Karpas-422 (cell line): ENCODE data around the gene MYLK3. TPM values are rescaled to one million over a fixed set of nuclear protein-coding genes. Genes with fewer than 3 reads are reported as not detected.
A peak's percentile ranks its signal among the peaks of the same experiment; 100 is the strongest.

ENCODE experiments used
- DNase-seq: peaks from one replicate; pipeline ENCODE4 v3.0.0-alpha.2; 2015
- H2AFZ ChIP-seq: fragments of 200-600 bp; sonication (generic); 2 replicates; pipeline ENCODE4 v1.6.1; 2014; ENCODE audit warnings: antibody characterized with exemption, low read length, mixed read lengths
- H3K27ac ChIP-seq: fragments of 200-600 bp; sonication (generic); 2 replicates; pipeline ENCODE4 v1.5.1; 2014; ENCODE audit warnings: mild to moderate bottlenecking, low read length, moderate library complexity
- H3K27me3 ChIP-seq: fragments of 200-600 bp; sonication (generic); 2 replicates; pipeline ENCODE4 v1.6.1; 2014; ENCODE audit warnings: low read length, mixed read lengths
- H3K36me3 ChIP-seq: fragments of 200-600 bp; sonication (generic); 2 replicates; pipeline ENCODE4 v1.6.1; 2014; ENCODE audit warnings: low read length, mixed read lengths; ENCODE audit not compliant: insufficient read depth
- H3K4me1 ChIP-seq: fragments of 200-600 bp; sonication (generic); 2 replicates; pipeline ENCODE4 v1.6.1; 2014; ENCODE audit warnings: mild to moderate bottlenecking, low read length, mixed read lengths
- H3K4me2 ChIP-seq: fragments of 200-600 bp; sonication (generic); 2 replicates; pipeline ENCODE4 v1.6.1; 2014; ENCODE audit warnings: low read length, low read depth, mild to moderate bottlenecking; ENCODE audit not compliant: poor library complexity, severe bottlenecking
- H3K4me3 ChIP-seq: fragments of 200-600 bp; sonication (generic); 2 replicates; pipeline ENCODE4 v1.5.1; 2014; ENCODE audit warnings: mild to moderate bottlenecking, antibody characterized with exemption, low read length, mixed read lengths
- H3K79me2 ChIP-seq: fragments of 200-600 bp; sonication (generic); 2 replicates; pipeline ENCODE4 v1.6.1; 2014; ENCODE audit warnings: mild to moderate bottlenecking, low read length, mixed read lengths
- H3K9ac ChIP-seq: fragments of 200-600 bp; sonication (generic); 2 replicates; pipeline ENCODE4 v1.6.0; 2014; ENCODE audit warnings: low read length
- H3K9me2 ChIP-seq: fragments of 200-600 bp; sonication (generic), shearing (Covaris generic); replicated peaks from 2 replicates; pipeline ENCODE4 v1.6.0; 2014; ENCODE audit warnings: mild to moderate bottlenecking, low read length, moderate library complexity; ENCODE audit not compliant: insufficient read depth
- H3K9me3 ChIP-seq: fragments of 300-700, 200-600 bp; sonication (generic); 2 replicates; pipeline ENCODE4 v1.6.1; 2014; ENCODE audit warnings: low read length, mixed read lengths
- H4K20me1 ChIP-seq: fragments of 200-600 bp; sonication (generic); 2 replicates; pipeline ENCODE4 v1.6.1; 2014; ENCODE audit warnings: mild to moderate bottlenecking, antibody characterized with exemption, low read length, low read depth; ENCODE audit not compliant: insufficient read depth
- total RNA-seq: library from RNA; depleted of rRNA; stranded (reverse); fragments of >200 nt; shearing (Covaris generic); gene quantifications from 2 replicates; pipeline ENCODE4 v1.2.3, GENCODE V29; 2014; ENCODE audit warnings: low replicate concordance; rRNA removed

The MYLK3 gene
- 0.72 and 1.3 TPM in 2 replicates for total RNA-seq

DNA sequence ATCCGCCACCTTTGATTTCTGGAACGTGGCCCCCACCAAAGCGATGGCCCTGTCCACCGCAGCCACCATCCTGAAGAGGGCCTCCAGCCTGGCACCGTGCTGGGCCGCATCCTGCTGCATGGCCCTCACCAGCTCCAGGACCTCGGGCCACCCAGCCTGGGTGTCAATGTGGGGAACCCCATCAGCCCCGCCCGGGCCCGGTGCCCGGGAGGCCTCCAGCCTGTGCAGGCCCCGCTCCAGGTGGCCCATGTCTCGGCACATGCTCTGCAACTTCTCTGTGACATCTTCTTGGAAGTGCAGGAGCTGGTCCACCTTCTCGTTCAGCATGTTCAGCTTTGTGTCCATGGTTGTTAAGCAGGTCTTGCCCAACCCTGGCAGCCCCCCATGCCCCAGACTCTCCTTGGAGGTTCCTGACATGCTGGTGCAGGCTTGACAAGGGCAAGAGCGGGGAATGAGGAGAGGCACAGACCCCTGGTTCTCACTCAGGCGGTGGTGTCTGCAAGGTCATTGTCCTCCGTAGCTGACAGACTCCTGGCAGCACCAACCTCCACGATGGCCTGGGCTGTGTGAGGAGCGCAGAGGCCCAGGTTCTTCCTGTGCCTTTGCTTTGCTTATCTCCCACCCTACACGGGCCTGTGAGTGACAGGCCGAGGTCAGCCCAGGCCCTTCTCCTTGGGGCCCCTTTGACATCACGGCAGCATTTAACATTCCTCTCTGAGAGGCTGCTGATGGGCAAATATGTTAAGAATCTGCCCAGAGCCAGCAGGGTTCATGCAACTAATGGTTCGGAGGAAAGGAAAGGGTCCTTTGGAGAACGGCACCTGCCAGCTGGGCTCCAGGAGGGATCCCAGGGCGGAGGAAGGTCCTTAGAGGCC, at the start of gene MYLK3:
MYLK3 (minus strand) TSS at position 568 of the 875 bp plus-strand sequence; CDS start at position 417, 151 bp downstream.
- H3K79me2 ChIP-seq = no peaks in the 10 kb centered on the region

DNA sequence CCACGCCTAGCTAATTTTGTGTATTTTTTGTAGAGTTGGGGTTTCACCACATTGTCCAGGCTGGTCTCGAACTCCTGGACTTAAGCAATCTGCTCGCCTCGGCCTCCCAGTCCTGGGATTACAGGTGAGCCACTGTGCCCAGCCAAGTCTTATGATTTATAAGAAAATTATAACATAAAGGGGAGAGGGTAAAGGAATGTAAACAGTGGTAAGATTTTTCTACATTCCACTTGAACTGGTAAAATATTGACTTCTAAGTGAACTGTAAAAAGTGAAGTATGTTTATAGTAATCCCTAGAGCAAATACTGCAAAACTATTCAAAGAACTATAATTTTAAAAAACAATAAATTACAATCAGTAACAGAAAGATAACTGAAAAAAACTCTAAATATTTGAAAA, 49.4 kb upstream of the MYLK3 start:
- Histone ChIP-seq H3K27ac (0 out of 2 replicates have a peak overlapping the region, but pooled peaks have one; percentile 2), H3K79me2 (peaks cover 56% of the 10 kb centered on the region), H3K4me2 (no peak overlapping the region), H3K9ac (no peak overlapping the region), H3K4me3 (no peak overlapping the region), H4K20me1 (no peaks in the 10 kb centered on the region), H3K9me2 (no peaks in the 10 kb centered on the region), H3K4me1 (peaks cover 43% of the 10 kb centered on the region), H2AFZ (no peak overlapping the region), H3K27me3 (no peaks in the 10 kb centered on the region), H3K9me3 (peaks cover 10% of the 10 kb centered on the region), H3K36me3 (peaks cover 53% of the 10 kb centered on the region)
- DNase-seq = no peak

More for the DNA sequence above, at the start of gene MYLK3:
- Histone ChIP-seq H3K9me3 (no peaks in the 10 kb centered on the region), H3K27ac (0 out of 2 replicates have a peak within 1 kb of the TSS, but pooled peaks have one; percentile 6), H3K27me3 (no peaks in the 10 kb centered on the region), H3K4me3 (peak within 1 kb of the TSS; percentile 7; the same call in 1 of the 2 replicates), H3K4me2 (peak within 1 kb of the TSS; percentile 45), H3K4me1 (peaks cover 30% of the 10 kb centered on the region), H3K9ac (no peak within 1 kb of the TSS; the same call in 1 of the 2 replicates), H3K9me2 (no peaks in the 10 kb centered on the region), H4K20me1 (no peaks in the 10 kb centered on the region), H2AFZ (peak within 1 kb of the TSS; percentile 52; the same call in 1 of the 2 replicates), H3K36me3 (no peaks in the 10 kb centered on the region)
- no peak for DNase-seq

DNA sequence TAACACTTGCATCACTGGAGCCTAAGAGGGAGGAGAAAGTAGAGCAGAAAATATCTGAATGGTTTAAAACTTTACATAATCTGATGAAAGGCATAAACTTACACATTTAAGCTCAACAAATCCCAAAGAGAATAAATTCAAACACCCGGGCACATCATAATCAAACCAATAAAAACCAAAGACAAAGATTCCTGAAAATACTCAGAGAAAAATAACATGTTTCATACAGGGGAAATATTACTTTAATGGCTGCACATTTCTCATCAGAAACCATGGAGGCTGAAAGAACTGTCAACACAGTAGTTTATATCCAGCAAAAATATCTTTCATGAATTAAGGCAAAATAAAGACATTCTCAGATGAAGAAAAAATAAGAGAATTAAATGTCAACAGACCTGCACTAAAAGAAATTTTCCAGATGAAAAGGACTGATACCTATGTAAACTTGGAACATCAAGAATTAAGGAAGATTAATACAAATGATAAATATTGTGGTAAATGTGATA, 48.7 kb upstream of the MYLK3 start:
- Histone ChIP-seq H3K36me3 (peaks cover 46% of the 10 kb centered on the region), H3K27me3 (no peaks in the 10 kb centered on the region), H3K9me3 (peaks cover 10% of the 10 kb centered on the region), H3K79me2 (peaks cover 51% of the 10 kb centered on the region), H2AFZ (no peak overlapping the region), H3K4me1 (peaks cover 43% of the 10 kb centered on the region), H3K27ac (no peak overlapping the region), H4K20me1 (no peaks in the 10 kb centered on the region), H3K9me2 (no peaks in the 10 kb centered on the region), H3K9ac (no peak overlapping the region), H3K4me3 (no peak overlapping the region), H3K4me2 (no peak overlapping the region)
- no peak for DNase-seq

DNA sequence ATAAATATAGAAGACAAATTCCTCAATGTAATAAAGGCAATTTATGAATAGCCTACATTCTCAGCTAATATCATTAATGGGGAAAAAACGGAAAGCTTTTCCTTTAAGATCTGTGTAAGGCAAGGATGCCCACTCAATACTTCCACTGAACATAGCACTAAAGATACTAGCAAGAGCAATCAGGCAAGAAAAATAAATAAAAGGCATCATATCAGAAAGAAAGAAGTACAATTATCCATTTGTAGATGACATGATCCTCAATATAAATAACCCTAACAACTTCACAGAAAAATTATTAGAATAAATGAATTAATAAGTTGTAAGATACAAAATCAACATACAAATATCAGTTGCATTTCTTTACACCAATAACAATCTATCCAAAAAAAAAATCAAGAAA, 45.7 kb upstream of the MYLK3 start:
- H3K9ac ChIP-seq = no peak overlapping the region

DNA sequence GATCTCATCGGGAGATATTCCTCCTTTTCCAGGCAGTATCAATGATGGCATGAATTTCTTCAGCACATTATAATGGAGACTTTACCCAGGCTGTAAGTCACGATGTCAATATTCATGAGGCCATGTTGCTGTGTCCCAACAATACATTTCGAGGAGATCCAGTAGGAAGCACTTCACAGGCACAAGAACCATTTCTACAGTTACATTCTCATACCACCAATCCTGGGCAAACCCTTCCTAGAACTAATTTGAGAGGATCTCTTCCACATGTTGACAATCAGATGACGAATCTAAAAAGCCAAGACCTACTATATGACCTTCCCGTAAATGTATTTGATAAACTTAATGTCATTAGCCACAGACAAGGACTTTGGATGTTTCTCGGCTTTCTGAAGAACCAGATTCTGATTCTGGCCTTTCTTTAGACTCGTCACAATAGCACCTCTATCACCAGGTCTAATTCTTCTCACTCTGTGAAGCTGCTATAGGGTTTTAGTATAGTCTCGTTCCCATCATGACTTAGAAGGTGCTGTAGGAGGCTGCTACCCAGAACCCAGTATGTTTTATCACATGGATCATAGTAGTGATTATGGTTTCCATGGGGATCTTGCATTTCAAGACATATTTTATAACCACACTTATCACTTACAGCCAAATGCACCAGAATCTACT, 42.6 kb upstream of the MYLK3 start:
- peak; percentile 70 for DNase-seq
- peak overlapping the region; percentile 78 for H3K4me3 ChIP-seq
- H3K9me2 ChIP-seq = no peaks in the 10 kb centered on the region
- peaks cover 14% of the 10 kb centered on the region for H3K79me2 ChIP-seq
- no peaks in the 10 kb centered on the region for H4K20me1 ChIP-seq
- peaks cover 14% of the 10 kb centered on the region for H3K36me3 ChIP-seq
- H2AFZ ChIP-seq = no peak overlapping the region
- peak overlapping the region; percentile 89 for H3K27ac ChIP-seq
- peak overlapping the region; percentile 82 for H3K9ac ChIP-seq
- peaks cover 10% of the 10 kb centered on the region for H3K9me3 ChIP-seq
- H3K4me1 ChIP-seq = peaks cover 69% of the 10 kb centered on the region
- peak overlapping the region; percentile 94 for H3K4me2 ChIP-seq
- H3K27me3 ChIP-seq = no peaks in the 10 kb centered on the region

More for the DNA sequence above, 45.7 kb upstream of the MYLK3 start:
- no peak for DNase-seq
- H3K79me2 ChIP-seq = peaks cover 32% of the 10 kb centered on the region
- no peaks in the 10 kb centered on the region for H3K27me3 ChIP-seq
- H3K4me2 ChIP-seq = no peak overlapping the region
- no peaks in the 10 kb centered on the region for H4K20me1 ChIP-seq
- no peak overlapping the region for H3K4me3 ChIP-seq
- H3K9me2 ChIP-seq = no peaks in the 10 kb centered on the region
- peak overlapping the region; percentile 89 for H3K27ac ChIP-seq
- peaks cover 10% of the 10 kb centered on the region for H3K9me3 ChIP-seq
- peaks cover 38% of the 10 kb centered on the region for H3K36me3 ChIP-seq
- H2AFZ ChIP-seq = no peak overlapping the region
- H3K4me1 ChIP-seq = peaks cover 51% of the 10 kb centered on the region

DNA sequence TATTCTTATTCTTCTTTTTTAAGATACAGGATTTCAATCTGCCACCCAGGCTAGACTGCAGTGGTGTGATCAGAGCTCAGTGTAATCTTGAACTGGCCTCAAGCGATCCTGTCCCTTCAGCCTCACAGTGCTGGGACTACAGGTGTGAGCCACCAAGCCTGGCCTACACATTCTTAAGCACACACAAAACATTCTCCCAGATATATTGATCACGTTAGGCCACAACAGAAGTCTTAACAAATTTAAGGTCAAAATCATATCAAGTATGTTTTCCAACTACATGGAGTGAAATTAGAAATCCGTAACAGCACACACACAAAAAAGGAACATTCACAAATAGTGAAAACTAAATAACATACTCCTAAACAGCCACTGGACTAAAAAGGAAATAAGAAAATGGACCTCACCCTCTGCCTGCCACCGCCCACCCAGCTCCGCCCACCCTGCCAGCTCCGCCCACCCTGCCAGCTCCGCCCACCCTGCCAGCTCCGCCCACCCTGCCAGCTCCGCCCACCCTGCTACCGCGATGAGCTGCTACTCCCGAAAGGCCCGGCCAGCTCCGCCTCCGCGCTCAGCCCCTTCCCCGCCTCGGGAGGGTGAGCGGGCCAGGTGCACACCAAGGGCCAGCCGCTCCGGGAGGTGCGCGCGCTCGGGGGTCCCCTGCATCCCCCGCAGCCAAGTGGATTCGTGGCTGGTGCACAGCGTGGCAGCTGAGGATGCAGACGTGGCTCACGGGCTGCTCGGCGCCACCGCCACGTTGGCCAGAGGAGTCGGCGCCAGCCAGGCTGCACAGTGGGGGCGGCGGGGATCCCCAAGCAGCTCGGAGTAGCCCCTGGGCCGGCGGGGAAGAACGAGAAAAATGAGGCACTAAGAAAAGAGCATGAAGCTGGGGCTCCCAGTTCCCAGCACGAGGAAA, 41.6 kb upstream of the MYLK3 start:
- H3K9ac ChIP-seq = peak overlapping the region; percentile 82
- no peaks in the 10 kb centered on the region for H3K9me2 ChIP-seq
- H3K27ac ChIP-seq = peak overlapping the region; percentile 95

DNA sequence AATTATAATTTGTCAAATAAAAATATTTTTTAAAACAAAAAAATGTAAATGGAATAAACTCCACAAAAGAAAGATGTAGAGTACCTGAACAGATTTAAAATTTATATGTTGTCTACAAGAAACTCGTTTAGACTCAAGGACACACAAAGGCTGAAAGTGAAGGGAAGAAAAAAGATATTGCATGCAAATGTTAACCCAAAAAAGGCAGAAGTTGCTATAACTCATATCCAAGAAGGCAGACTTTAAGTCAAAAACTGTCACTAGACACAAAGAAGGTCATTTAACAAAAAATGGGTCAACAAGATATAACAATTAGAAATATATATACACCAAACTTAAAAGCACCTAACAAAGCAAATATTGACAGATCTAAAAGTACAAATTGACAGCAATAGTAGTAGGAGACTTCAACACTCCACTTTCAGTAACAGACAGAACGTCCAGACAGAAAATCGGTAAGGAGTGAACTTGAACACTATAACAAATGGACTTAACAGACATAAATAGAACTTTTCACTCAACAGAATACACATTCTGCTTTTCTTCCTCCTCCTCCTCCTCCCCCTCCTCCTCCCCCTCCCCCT, 40.8 kb upstream of the MYLK3 start:
- H3K9me3 ChIP-seq = no peaks in the 10 kb centered on the region; the same call in 1 of the 2 replicates
- H3K9ac ChIP-seq = peak overlapping the region; percentile 61
- H3K4me3 ChIP-seq = peak overlapping the region; percentile 24
- H3K4me2 ChIP-seq = peak overlapping the region; percentile 78
- peak overlapping the region; percentile 95 for H3K27ac ChIP-seq
- peak; percentile 65 for DNase-seq
- no peaks in the 10 kb centered on the region for H3K27me3 ChIP-seq
- H2AFZ ChIP-seq = no peak overlapping the region
- no peaks in the 10 kb centered on the region; the same call in 1 of the 2 replicates for H3K36me3 ChIP-seq
- peaks cover 63% of the 10 kb centered on the region for H3K4me1 ChIP-seq
- H4K20me1 ChIP-seq = no peaks in the 10 kb centered on the region
- no peaks in the 10 kb centered on the region for H3K79me2 ChIP-seq
- H3K9me2 ChIP-seq = no peaks in the 10 kb centered on the region

More for the DNA sequence above, 41.6 kb upstream of the MYLK3 start:
- peak overlapping the region; percentile 78 for H3K4me3 ChIP-seq
- H3K4me1 ChIP-seq = peaks cover 63% of the 10 kb centered on the region
- H3K36me3 ChIP-seq = peaks cover 4% of the 10 kb centered on the region
- peaks cover 4% of the 10 kb centered on the region for H3K9me3 ChIP-seq
- no peaks in the 10 kb centered on the region for H4K20me1 ChIP-seq
- no peaks in the 10 kb centered on the region for H3K27me3 ChIP-seq
- H3K79me2 ChIP-seq = peaks cover 5% of the 10 kb centered on the region
- H2AFZ ChIP-seq = 0 out of 2 replicates have a peak overlapping the region, but pooled peaks have one; percentile 34
- peak; percentile 94 for DNase-seq
- peak overlapping the region; percentile 94 for H3K4me2 ChIP-seq
